ENCODE results near the gene NEMP1.
A peak's percentile ranks its signal among the peaks of the same experiment; 100 is the strongest.
"Not testable (repeated sequence)": the region's sequence is repeated elsewhere in the genome, so short reads cannot be mapped to it uniquely, and the experiment has no call there.

The NEMP1 gene

DNA sequence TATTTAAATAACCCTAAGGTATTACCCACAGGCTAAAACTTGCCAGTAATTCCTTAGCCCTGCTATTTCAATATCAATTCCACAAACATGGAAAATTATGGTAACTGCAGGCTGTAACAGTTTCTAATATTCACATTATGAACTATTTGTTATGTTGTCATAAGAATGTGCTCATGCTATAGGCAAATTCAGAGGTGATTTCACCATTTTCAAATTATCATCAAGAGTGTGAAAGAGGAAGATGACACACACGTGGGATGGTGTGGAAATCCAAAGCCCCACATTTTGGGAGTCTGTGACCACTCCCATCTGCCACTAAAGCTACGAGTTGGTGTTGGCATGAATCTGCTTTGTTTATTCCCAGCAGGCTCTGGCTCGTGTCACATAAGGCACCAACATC lies 22.8 kb downstream of the NEMP1 start:
- peak overlapping the region in 1 of 5 donors; percentile 40 for H3K9ac ChIP-seq (ENCODE audit: low read length in 5 of 5)
- H3K27ac ChIP-seq (ENCODE audit: low read depth, low read length), result no peak overlapping the region
- no peaks in the 10 kb centered on the region for H3K27me3 ChIP-seq (ENCODE audit: control insufficient read depth in 5 of 5, insufficient read depth in 4 of 5, low read length in 5 of 5)
- H3K36me3 ChIP-seq (ENCODE audit: control insufficient read depth in 5 of 5, insufficient read depth in 5 of 5, low read length in 5 of 5), result peaks cover 20 to 35% (median 29%) of the 10 kb centered on the region in 5 donors
- H3K9me3 ChIP-seq (ENCODE audit: control insufficient read depth in 5 of 5, low read length in 5 of 5), result no peaks in the 10 kb centered on the region
- no peak overlapping the region for H3K4me3 ChIP-seq (ENCODE audit: low read depth in 1 of 5, low read length in 5 of 5)
- H3K4me1 ChIP-seq (ENCODE audit: control insufficient read depth in 5 of 5, insufficient read depth in 5 of 5, low read length in 5 of 5), result no peaks in the 10 kb centered on the region

DNA sequence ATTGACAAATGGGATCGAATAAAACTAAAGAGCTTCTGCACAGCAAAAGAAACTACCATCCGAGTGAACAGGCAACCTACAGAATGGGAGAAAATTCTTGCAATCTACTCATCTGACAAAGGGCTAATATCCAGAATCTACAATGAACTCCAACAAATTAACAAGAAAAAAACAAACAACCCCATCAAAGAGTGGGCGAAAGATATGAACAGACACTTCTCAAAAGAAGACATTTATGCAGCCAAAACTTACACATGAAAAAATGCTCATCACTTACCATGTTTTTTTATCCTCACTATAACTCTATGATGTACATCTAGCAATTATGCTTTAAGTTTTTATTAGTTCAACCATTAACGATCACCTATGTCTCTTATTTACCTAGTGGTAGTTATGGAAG lies 24.7 kb downstream of the NEMP1 start:
- not testable (repeated sequence) for H3K27me3 ChIP-seq (ENCODE audit: control insufficient read depth in 5 of 5, insufficient read depth in 4 of 5, low read length in 5 of 5); H3K9me3 ChIP-seq (ENCODE audit: control insufficient read depth in 5 of 5, low read length in 5 of 5); H3K4me1 ChIP-seq (ENCODE audit: control insufficient read depth in 5 of 5, insufficient read depth in 5 of 5, low read length in 5 of 5); H3K27ac ChIP-seq (ENCODE audit: low read depth, low read length); H3K4me3 ChIP-seq (ENCODE audit: low read depth in 1 of 5, low read length in 5 of 5); H3K9ac ChIP-seq (ENCODE audit: low read length in 5 of 5)
- H3K36me3 ChIP-seq (ENCODE audit: control insufficient read depth in 5 of 5, insufficient read depth in 5 of 5, low read length in 5 of 5), result peaks cover 7 to 17% (median 13%) of the 10 kb centered on the region in 5 donors

DNA sequence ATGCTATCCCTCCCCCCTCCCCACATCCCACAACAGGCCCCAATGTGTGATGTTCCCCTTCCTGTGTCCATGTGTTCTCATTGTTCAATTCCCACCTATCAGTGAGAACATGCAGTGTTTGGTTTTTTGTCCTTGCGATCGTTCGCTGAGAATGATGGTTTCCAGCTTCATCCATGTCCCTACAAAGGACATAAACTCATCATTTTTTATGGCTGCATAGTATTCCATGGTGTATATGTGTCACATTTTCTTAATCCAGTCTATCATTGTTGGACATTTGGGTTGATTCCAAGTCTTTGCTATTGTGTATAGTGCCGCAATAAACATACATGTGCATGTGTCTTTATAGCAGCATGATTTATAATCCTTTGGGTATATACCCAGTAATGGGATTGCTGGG lies 25.4 kb downstream of the NEMP1 start:
- not testable (repeated sequence) for H3K27ac ChIP-seq (ENCODE audit: low read depth, low read length); H3K4me1 ChIP-seq (ENCODE audit: control insufficient read depth in 5 of 5, insufficient read depth in 5 of 5, low read length in 5 of 5); H3K9me3 ChIP-seq (ENCODE audit: control insufficient read depth in 5 of 5, low read length in 5 of 5); H3K36me3 ChIP-seq (ENCODE audit: control insufficient read depth in 5 of 5, insufficient read depth in 5 of 5, low read length in 5 of 5); H3K27me3 ChIP-seq (ENCODE audit: control insufficient read depth in 5 of 5, insufficient read depth in 4 of 5, low read length in 5 of 5); H3K9ac ChIP-seq (ENCODE audit: low read length in 5 of 5); H3K4me3 ChIP-seq (ENCODE audit: low read depth in 1 of 5, low read length in 5 of 5)

DNA sequence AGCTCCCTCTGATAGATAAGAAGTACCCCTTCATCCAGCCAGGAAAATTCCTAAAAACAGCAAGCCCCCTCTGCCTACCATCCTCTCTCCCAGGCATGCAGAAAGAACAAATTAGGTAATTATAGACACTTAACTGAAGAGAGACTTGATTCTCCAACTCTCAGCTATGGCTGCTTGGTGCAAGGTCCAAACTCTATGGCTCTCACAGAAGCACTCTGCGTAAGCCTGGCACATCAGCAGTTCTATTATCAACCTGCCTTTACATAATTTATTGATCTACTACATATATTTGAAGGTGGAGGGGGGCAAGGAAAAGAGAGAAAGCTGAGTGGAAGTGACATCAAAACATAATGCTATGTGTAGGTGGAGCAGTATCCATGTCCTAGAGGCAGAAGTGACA lies 27.6 kb downstream of the NEMP1 start:
- no peak overlapping the region for H3K27ac ChIP-seq (ENCODE audit: low read depth, low read length)
- no peak overlapping the region for H3K4me3 ChIP-seq (ENCODE audit: low read depth in 1 of 5, low read length in 5 of 5)
- H3K9ac ChIP-seq (ENCODE audit: low read length in 5 of 5), result no peak overlapping the region

DNA sequence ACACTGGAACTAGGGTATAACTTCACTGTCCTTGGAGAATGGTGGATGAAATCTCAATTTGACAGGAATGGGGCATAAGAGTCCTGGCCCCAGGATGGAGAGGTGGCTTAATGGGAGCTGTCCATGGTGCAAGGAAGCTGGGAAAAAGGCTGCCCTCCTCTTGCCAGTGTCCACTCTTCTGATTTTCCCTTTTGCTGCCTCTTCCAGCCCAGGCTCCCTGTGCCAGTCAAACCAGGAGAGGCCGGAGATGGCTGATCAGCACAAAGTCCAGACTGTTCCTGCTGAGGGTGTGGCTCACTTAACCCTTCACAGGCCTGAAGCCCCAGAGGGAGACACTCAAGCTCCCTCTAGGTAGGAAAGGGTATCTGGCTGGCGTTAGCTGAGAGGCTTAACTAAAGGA lies 28.7 kb downstream of the NEMP1 start, which contains the start of gene MYO1A:
TSS of gene MYO1A (minus strand) at position 240 of the 400 bp plus-strand sequence. CDS start 1,806 bp downstream, outside the sequence.
- Histone ChIP-seq H3K27me3 (ENCODE audit: control insufficient read depth in 5 of 5, insufficient read depth in 4 of 5, low read length in 5 of 5) (peaks cover 0 to 16% (median 3%) of the 10 kb centered on the region in 5 donors), H3K4me1 (ENCODE audit: control insufficient read depth in 5 of 5, insufficient read depth in 5 of 5, low read length in 5 of 5) (peaks cover 0 to 22% (median 2%) of the 10 kb centered on the region in 5 donors), H3K9ac (ENCODE audit: low read length in 5 of 5) (no peak within 1 kb of the TSS), H3K27ac (ENCODE audit: low read depth, low read length) (no peak within 1 kb of the TSS), H3K4me3 (ENCODE audit: low read depth in 1 of 5, low read length in 5 of 5) (no peak within 1 kb of the TSS), H3K36me3 (ENCODE audit: control insufficient read depth in 5 of 5, insufficient read depth in 5 of 5, low read length in 5 of 5) (no peaks in the 10 kb centered on the region), H3K9me3 (ENCODE audit: control insufficient read depth in 5 of 5, low read length in 5 of 5) (no peaks in the 10 kb centered on the region)

More for the DNA sequence above, 27.6 kb downstream of the NEMP1 start:
- Histone ChIP-seq H3K4me1 (ENCODE audit: control insufficient read depth in 5 of 5, insufficient read depth in 5 of 5, low read length in 5 of 5) (peaks cover 0 to 19% (median 0%) of the 10 kb centered on the region in 5 donors), H3K27me3 (ENCODE audit: control insufficient read depth in 5 of 5, insufficient read depth in 4 of 5, low read length in 5 of 5) (peaks cover 0 to 13% (median 3%) of the 10 kb centered on the region in 5 donors), H3K9me3 (ENCODE audit: control insufficient read depth in 5 of 5, low read length in 5 of 5) (no peaks in the 10 kb centered on the region), H3K36me3 (ENCODE audit: control insufficient read depth in 5 of 5, insufficient read depth in 5 of 5, low read length in 5 of 5) (no peaks in the 10 kb centered on the region)

DNA sequence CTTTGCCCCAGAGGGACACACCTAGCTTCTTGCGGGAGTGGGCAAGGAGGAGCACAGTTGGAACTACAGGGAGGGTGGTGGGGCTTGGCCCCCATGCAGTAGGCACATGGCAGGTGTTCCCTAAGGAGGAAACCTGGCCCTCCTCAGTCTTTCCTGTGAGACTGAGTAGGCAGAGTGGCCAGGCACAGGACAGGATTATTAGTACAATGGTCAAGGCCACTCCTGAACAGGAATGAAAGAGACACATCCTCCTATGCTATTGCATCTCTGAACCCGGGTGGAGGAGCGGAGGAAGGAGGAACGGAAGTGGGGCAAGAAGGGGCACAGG lies 29.5 kb downstream of the NEMP1 start:
- H3K27me3 ChIP-seq (ENCODE audit: control insufficient read depth in 5 of 5, insufficient read depth in 4 of 5, low read length in 5 of 5), result peaks cover 0 to 16% (median 3%) of the 10 kb centered on the region in 5 donors
- no peak overlapping the region for H3K27ac ChIP-seq (ENCODE audit: low read depth, low read length)
- peaks cover 0 to 22% (median 2%) of the 10 kb centered on the region in 5 donors for H3K4me1 ChIP-seq (ENCODE audit: control insufficient read depth in 5 of 5, insufficient read depth in 5 of 5, low read length in 5 of 5)
- no peaks in the 10 kb centered on the region for H3K36me3 ChIP-seq (ENCODE audit: control insufficient read depth in 5 of 5, insufficient read depth in 5 of 5, low read length in 5 of 5)
- no peaks in the 10 kb centered on the region for H3K9me3 ChIP-seq (ENCODE audit: control insufficient read depth in 5 of 5, low read length in 5 of 5)
- no peak overlapping the region for H3K9ac ChIP-seq (ENCODE audit: low read length in 5 of 5)
- no peak overlapping the region for H3K4me3 ChIP-seq (ENCODE audit: low read depth in 1 of 5, low read length in 5 of 5)

DNA sequence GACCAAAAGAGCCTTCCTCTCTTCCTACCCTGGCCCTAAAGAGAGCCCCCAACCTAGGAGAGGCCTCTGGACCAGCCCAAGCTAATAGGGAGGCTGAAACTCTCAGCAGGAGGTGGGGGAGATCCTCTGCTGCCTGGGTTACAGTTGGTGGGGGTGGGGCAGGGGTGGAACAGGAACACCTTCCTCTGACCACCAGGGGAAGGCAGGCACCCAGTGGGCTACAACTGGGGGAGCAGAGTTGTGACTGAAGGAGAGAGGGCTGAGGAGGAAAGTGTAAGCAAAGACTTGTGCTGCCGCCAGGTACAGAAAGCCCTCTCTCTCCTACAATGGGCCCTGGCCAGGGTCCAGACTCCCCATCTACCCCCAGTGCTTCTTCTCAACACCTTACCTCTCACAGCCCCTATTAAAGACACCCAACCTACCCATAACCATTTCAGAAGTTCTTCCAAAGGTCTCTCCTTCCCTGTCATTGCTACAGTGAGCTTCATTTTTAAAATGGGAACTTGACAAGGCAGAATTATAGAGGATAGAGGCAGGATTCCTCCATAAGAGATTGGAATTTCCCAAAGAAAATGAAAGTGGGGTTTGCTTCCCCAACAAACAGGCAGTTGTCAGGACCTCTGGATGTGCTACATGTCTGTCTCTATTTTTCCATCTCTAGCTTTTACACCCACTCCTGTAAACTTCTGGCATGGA lies 30.0 kb downstream of the NEMP1 start:
- Histone ChIP-seq H3K9ac (ENCODE audit: low read length in 5 of 5) (no peak overlapping the region), H3K4me1 (ENCODE audit: control insufficient read depth in 5 of 5, insufficient read depth in 5 of 5, low read length in 5 of 5) (peaks cover 0 to 22% (median 2%) of the 10 kb centered on the region in 5 donors), H3K4me3 (ENCODE audit: low read depth in 1 of 5, low read length in 5 of 5) (no peak overlapping the region), H3K27me3 (ENCODE audit: control insufficient read depth in 5 of 5, insufficient read depth in 4 of 5, low read length in 5 of 5) (peaks cover 0 to 16% (median 3%) of the 10 kb centered on the region in 5 donors), H3K27ac (ENCODE audit: low read depth, low read length) (no peak overlapping the region), H3K9me3 (ENCODE audit: control insufficient read depth in 5 of 5, low read length in 5 of 5) (no peaks in the 10 kb centered on the region), H3K36me3 (ENCODE audit: control insufficient read depth in 5 of 5, insufficient read depth in 5 of 5, low read length in 5 of 5) (no peaks in the 10 kb centered on the region)

DNA sequence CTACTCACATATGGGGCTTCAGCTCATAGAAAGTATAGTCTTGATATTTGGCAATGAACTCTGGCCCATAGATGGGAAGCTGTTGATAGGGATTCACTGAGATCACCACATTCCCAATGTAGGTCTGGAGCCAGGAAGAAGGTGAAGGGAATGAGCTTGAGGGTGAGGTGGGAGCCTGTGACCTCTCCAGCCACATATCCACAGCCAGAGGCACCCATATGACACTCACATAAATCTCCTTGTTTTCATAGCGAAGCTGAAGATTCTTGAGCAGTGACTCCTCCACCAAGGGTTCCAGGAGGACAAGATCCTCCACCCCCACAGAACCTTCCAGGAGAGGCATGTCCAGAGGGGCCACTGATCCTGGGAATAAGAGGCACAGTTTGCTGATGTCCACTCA lies 30.6 kb downstream of the NEMP1 start:
- Histone ChIP-seq H3K9ac (ENCODE audit: low read length in 5 of 5) (no peak overlapping the region), H3K36me3 (ENCODE audit: control insufficient read depth in 5 of 5, insufficient read depth in 5 of 5, low read length in 5 of 5) (no peaks in the 10 kb centered on the region), H3K27me3 (ENCODE audit: control insufficient read depth in 5 of 5, insufficient read depth in 4 of 5, low read length in 5 of 5) (peaks cover 0 to 16% (median 4%) of the 10 kb centered on the region in 5 donors), H3K9me3 (ENCODE audit: control insufficient read depth in 5 of 5, low read length in 5 of 5) (no peaks in the 10 kb centered on the region), H3K4me3 (ENCODE audit: low read depth in 1 of 5, low read length in 5 of 5) (no peak overlapping the region), H3K4me1 (ENCODE audit: control insufficient read depth in 5 of 5, insufficient read depth in 5 of 5, low read length in 5 of 5) (peaks cover 0 to 22% (median 2%) of the 10 kb centered on the region in 5 donors), H3K27ac (ENCODE audit: low read depth, low read length) (no peak overlapping the region)

DNA sequence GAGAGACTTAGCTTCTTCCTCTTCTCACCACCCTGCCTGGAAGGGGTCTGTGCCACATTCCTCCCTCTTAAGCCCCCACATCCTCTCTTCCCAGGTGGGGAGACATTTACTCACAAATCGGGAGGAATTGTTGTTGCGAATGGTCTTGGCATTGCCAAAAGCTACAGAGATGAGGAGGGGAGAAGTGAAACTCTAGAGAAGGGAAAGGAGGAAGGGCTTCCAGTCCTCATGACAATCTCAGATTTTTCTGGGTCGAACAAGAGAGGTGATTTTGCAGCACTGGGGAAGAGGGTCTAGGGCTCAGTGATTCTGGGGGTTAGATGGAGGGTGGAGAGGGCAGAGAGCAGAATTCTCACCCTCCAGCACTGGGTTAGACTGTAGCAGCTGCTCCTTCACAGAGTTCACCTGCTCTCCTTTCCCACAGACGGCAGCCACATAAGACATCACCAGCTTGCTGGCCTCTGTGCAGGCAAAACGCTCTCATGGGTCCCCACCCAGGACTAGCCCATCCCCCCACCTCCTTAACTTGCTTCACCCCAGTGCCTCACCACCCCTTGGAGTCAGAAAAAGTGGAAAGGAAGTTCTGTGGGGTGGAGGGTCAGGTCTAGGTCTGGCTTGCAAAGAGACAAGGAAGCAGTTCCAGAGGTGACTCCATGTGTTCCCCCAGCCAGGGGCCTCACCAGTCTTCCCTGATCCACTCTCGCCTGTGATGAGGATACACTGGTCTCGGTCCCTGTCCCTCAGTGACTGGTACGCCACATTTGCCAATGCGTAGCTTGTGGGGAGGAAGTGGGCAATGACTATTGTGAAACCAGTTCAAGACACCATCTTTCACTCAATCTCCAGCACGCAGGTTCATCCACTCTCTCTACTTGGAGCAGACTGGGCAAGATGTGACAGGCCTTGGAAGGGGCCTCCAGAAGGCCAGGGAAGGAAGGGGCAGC lies 31.4 kb downstream of the NEMP1 start:
- H3K4me3 ChIP-seq (ENCODE audit: low read depth in 1 of 5, low read length in 5 of 5), result no peak overlapping the region

More for the DNA sequence above, 31.4 kb downstream of the NEMP1 start:
- no peak overlapping the region for H3K27ac ChIP-seq (ENCODE audit: low read depth, low read length)
- H3K9me3 ChIP-seq (ENCODE audit: control insufficient read depth in 5 of 5, low read length in 5 of 5), result no peaks in the 10 kb centered on the region
- H3K36me3 ChIP-seq (ENCODE audit: control insufficient read depth in 5 of 5, insufficient read depth in 5 of 5, low read length in 5 of 5), result no peaks in the 10 kb centered on the region
- peaks cover 0 to 16% (median 6%) of the 10 kb centered on the region in 5 donors for H3K27me3 ChIP-seq (ENCODE audit: control insufficient read depth in 5 of 5, insufficient read depth in 4 of 5, low read length in 5 of 5)
- no peak overlapping the region for H3K9ac ChIP-seq (ENCODE audit: low read length in 5 of 5)
- peaks cover 0 to 22% (median 2%) of the 10 kb centered on the region in 5 donors for H3K4me1 ChIP-seq (ENCODE audit: control insufficient read depth in 5 of 5, insufficient read depth in 5 of 5, low read length in 5 of 5)

All from subcutaneous abdominal adipose tissue (tissue), 5 donors.